HUES6 (cell line): ENCODE data around the gene VPS41.

Experiments used
- H3K27ac ChIP-seq: 2 replicates; pipeline ENCODE4 v1.7.0; 2013; ENCODE audit warnings: low read depth, mild to moderate bottlenecking, low read length, inconsistent platforms
- H3K27me3 ChIP-seq: 2 replicates; pipeline ENCODE4 v1.6.1; 2013; ENCODE audit warnings: low read length; ENCODE audit not compliant: control insufficient read depth, insufficient read depth
- H3K36me3 ChIP-seq: 2 replicates; pipeline ENCODE4 v1.6.1; 2013; ENCODE audit warnings: low read length; ENCODE audit not compliant: control insufficient read depth, insufficient read depth
- H3K4me1 ChIP-seq: 2 replicates; pipeline ENCODE4 v1.6.1; 2013; ENCODE audit warnings: low read length; ENCODE audit not compliant: control insufficient read depth, insufficient read depth
- H3K4me3 ChIP-seq: 2 replicates; pipeline ENCODE4 v1.5.1; 2013; ENCODE audit warnings: low read depth, low read length
- H3K9ac ChIP-seq: one replicate; pipeline ENCODE4 v1.6.1; 2013; ENCODE audit warnings: mild to moderate bottlenecking, low read length
- H3K9me3 ChIP-seq: 2 replicates; pipeline ENCODE4 v1.6.1; 2013; ENCODE audit warnings: low read depth, low read length; ENCODE audit not compliant: control insufficient read depth, insufficient read depth

Gene VPS41

GRCh38 chr7:38881015-38881414 lies 28.0 kb downstream of the VPS41 start:
- peaks cover 1% of the 10 kb centered on the region for H3K4me1 ChIP-seq
- H3K27ac ChIP-seq = no peak overlapping the region
- H3K9me3 ChIP-seq = 0 out of 2 replicates have a peak, but pooled peaks cover 6% of the 10 kb centered on the region
- no peaks in the 10 kb centered on the region for H3K27me3 ChIP-seq
- no peaks in the 10 kb centered on the region for H3K36me3 ChIP-seq
- H3K4me3 ChIP-seq = no peak overlapping the region
- no peak overlapping the region for H3K9ac ChIP-seq

- H3K27ac ChIP-seq = no peak overlapping the region
- no peaks in the 10 kb centered on the region for H3K36me3 ChIP-seq
- H3K9me3 ChIP-seq = 0 out of 2 replicates have a peak, but pooled peaks cover 6% of the 10 kb centered on the region
These were observed 28.5 kb downstream of the VPS41 start for GRCh38 chr7:38880454-38880853.

GRCh38 chr7:38880035-38880434 lies 29.0 kb downstream of the VPS41 start:
- Histone ChIP-seq H3K27ac (no peak overlapping the region), H3K4me3 (no peak overlapping the region), H3K36me3 (no peaks in the 10 kb centered on the region), H3K4me1 (no peaks in the 10 kb centered on the region), H3K9ac (no peak overlapping the region), H3K27me3 (no peaks in the 10 kb centered on the region), H3K9me3 (0 out of 2 replicates have a peak, but pooled peaks cover 6% of the 10 kb centered on the region)

More at GRCh38 chr7:38880454-38880853, 28.5 kb downstream of the VPS41 start:
- Histone ChIP-seq H3K9ac (no peak overlapping the region), H3K4me3 (no peak overlapping the region), H3K4me1 (no peaks in the 10 kb centered on the region), H3K27me3 (no peaks in the 10 kb centered on the region)

GRCh38 chr7:38878694-38879457 lies 30.1 kb downstream of the VPS41 start:
- 0 out of 2 replicates have a peak, but pooled peaks cover 6% of the 10 kb centered on the region for H3K9me3 ChIP-seq
- no peaks in the 10 kb centered on the region for H3K36me3 ChIP-seq
- no peak overlapping the region for H3K9ac ChIP-seq
- H3K27ac ChIP-seq = no peak overlapping the region
- H3K27me3 ChIP-seq = no peaks in the 10 kb centered on the region
- H3K4me1 ChIP-seq = no peaks in the 10 kb centered on the region
- no peak overlapping the region for H3K4me3 ChIP-seq

GRCh38 chr7:38873433-38873832 lies 35.6 kb downstream of the VPS41 start:
- H3K4me1 ChIP-seq = peaks cover 5% of the 10 kb centered on the region
- H3K9me3 ChIP-seq = no peaks in the 10 kb centered on the region
- H3K4me3 ChIP-seq = no peak overlapping the region
- H3K27ac ChIP-seq = no peak overlapping the region
- no peaks in the 10 kb centered on the region for H3K27me3 ChIP-seq
- peaks cover 6% of the 10 kb centered on the region for H3K36me3 ChIP-seq
- no peak overlapping the region for H3K9ac ChIP-seq

- Histone ChIP-seq H3K36me3 (peaks cover 16% of the 10 kb centered on the region), H3K4me1 (peaks cover 5% of the 10 kb centered on the region), H3K9me3 (no peaks in the 10 kb centered on the region), H3K9ac (no peak overlapping the region), H3K27me3 (no peaks in the 10 kb centered on the region), H3K4me3 (no peak overlapping the region), H3K27ac (no peak overlapping the region)
These were observed 36.8 kb downstream of the VPS41 start for GRCh38 chr7:38872202-38872601.

- H3K9me3 ChIP-seq = no peaks in the 10 kb centered on the region
- H3K4me3 ChIP-seq = no peak overlapping the region
- no peak overlapping the region for H3K27ac ChIP-seq
- peaks cover 22% of the 10 kb centered on the region for H3K36me3 ChIP-seq
- no peak overlapping the region for H3K9ac ChIP-seq
- H3K27me3 ChIP-seq = no peaks in the 10 kb centered on the region
- H3K4me1 ChIP-seq = peaks cover 5% of the 10 kb centered on the region
These were observed 38.8 kb downstream of the VPS41 start for GRCh38 chr7:38870147-38870546.

GRCh38 chr7:38863601-38864291 lies 45.2 kb downstream of the VPS41 start:
- Histone ChIP-seq H3K9me3 (no peaks in the 10 kb centered on the region), H3K36me3 (peaks cover 23% of the 10 kb centered on the region), H3K9ac (no peak overlapping the region), H3K4me3 (no peak overlapping the region), H3K27me3 (no peaks in the 10 kb centered on the region), H3K27ac (peak overlapping the region; percentile 56), H3K4me1 (peaks cover 11% of the 10 kb centered on the region)

GRCh38 chr7:38862666-38863065 lies 46.3 kb downstream of the VPS41 start:
- Histone ChIP-seq H3K9me3 (no peaks in the 10 kb centered on the region), H3K4me1 (peaks cover 11% of the 10 kb centered on the region), H3K36me3 (peaks cover 13% of the 10 kb centered on the region), H3K27ac (no peak overlapping the region), H3K4me3 (no peak overlapping the region), H3K27me3 (no peaks in the 10 kb centered on the region), H3K9ac (no peak overlapping the region)

- Histone ChIP-seq H3K4me3 (no peak overlapping the region), H3K27ac (no peak overlapping the region), H3K9ac (no peak overlapping the region), H3K36me3 (peaks cover 4% of the 10 kb centered on the region; the same call in 1 of the 2 replicates), H3K27me3 (no peaks in the 10 kb centered on the region), H3K9me3 (no peaks in the 10 kb centered on the region), H3K4me1 (peaks cover 8% of the 10 kb centered on the region; the same call in 1 of the 2 replicates)
These were observed 50.6 kb downstream of the VPS41 start for GRCh38 chr7:38858259-38858884.

- no peaks in the 10 kb centered on the region for H3K36me3 ChIP-seq
- H3K9ac ChIP-seq = no peak overlapping the region
- H3K27ac ChIP-seq = no peak overlapping the region
- H3K27me3 ChIP-seq = no peaks in the 10 kb centered on the region
- H3K4me3 ChIP-seq = no peak overlapping the region
- no peaks in the 10 kb centered on the region for H3K9me3 ChIP-seq
- peaks cover 5% of the 10 kb centered on the region; the same call in 1 of the 2 replicates for H3K4me1 ChIP-seq
These were observed 53.1 kb downstream of the VPS41 start for GRCh38 chr7:38855867-38856266.
